ENCODE measurements around the gene PLCB1.

The PLCB1 gene

GRCh38 chr20:8540466-8540865 is 408.4 kb downstream of the PLCB1 start:
- ChIA-PET CTCF (interaction anchor here (1.5 kb wide), 1 partner anchor 24 kb away, joined by 3 read pairs; no protein-coding TSS in a partner anchor), POLR2A (no interaction called here)
- Histone ChIP-seq H3K9me3 (ENCODE audit: control extremely low read depth in 1 of 5, control insufficient read depth in 4 of 5, insufficient read depth in 2 of 5, low read depth in 1 of 5, low read length in 4 of 5) (no peaks in the 10 kb centered on the region), H3K27ac (ENCODE audit: insufficient read depth in 1 of 2, low read depth in 1 of 2, low read length in 2 of 2, poor library complexity in 1 of 2, severe bottlenecking in 2 of 2) (no peak overlapping the region), H3K27me3 (replicated peaks in 2 of 5; ENCODE audit: control insufficient read depth in 4 of 5, insufficient read depth in 5 of 5, low read length in 4 of 5) (no peaks in the 10 kb centered on the region), H3K36me3 (ENCODE audit: control insufficient read depth in 4 of 4, insufficient read depth in 4 of 4, low read length in 3 of 4) (no peaks in the 10 kb centered on the region), H3K4me1 (ENCODE audit: control extremely low read depth in 1 of 4, control insufficient read depth in 4 of 4, insufficient read depth in 4 of 4, low read length in 3 of 4) (peaks cover 0 to 14% (median 6%) of the 10 kb centered on the region in 4 experiments), H3K4me3 (ENCODE audit: control insufficient read depth in 1 of 7, extremely low read depth in 1 of 7, insufficient read depth in 4 of 7, low read depth in 2 of 7, low read length in 6 of 7) (no peak overlapping the region)
- no peak for DNase-seq

- POLR2A ChIA-PET = no interaction called here
- CTCF ChIA-PET = interaction anchor here (1.9 kb wide), 1 partner anchor 180 kb away, joined by 6 read pairs; no protein-coding TSS in a partner anchor
- Histone ChIP-seq H3K27ac (ENCODE audit: insufficient read depth in 1 of 2, low read depth in 1 of 2, low read length in 2 of 2, poor library complexity in 1 of 2, severe bottlenecking in 2 of 2) (no peak overlapping the region), H3K27me3 (replicated peaks in 2 of 5; ENCODE audit: control insufficient read depth in 4 of 5, insufficient read depth in 5 of 5, low read length in 4 of 5) (no peaks in the 10 kb centered on the region), H3K36me3 (ENCODE audit: control insufficient read depth in 4 of 4, insufficient read depth in 4 of 4, low read length in 3 of 4) (no peaks in the 10 kb centered on the region), H3K4me3 (ENCODE audit: control insufficient read depth in 1 of 7, extremely low read depth in 1 of 7, insufficient read depth in 4 of 7, low read depth in 2 of 7, low read length in 6 of 7) (peak overlapping the region in 1 of 7 experiments; percentile 11), H3K9me3 (ENCODE audit: control extremely low read depth in 1 of 5, control insufficient read depth in 4 of 5, insufficient read depth in 2 of 5, low read depth in 1 of 5, low read length in 4 of 5) (no peaks in the 10 kb centered on the region), H3K4me1 (ENCODE audit: control extremely low read depth in 1 of 4, control insufficient read depth in 4 of 4, insufficient read depth in 4 of 4, low read length in 3 of 4) (peaks cover 0 to 14% (median 6%) of the 10 kb centered on the region in 4 experiments)
- DNase-seq = no peak
- 67% methylated on average over 8 of the region's 9 CpGs for WGBS (ENCODE audit: insufficient coverage)
These were observed 410.0 kb downstream of the PLCB1 start for GRCh38 chr20:8542110-8542486.

- no peaks in the 10 kb centered on the region for H3K27me3 ChIP-seq (replicated peaks in 2 of 5; ENCODE audit: control insufficient read depth in 4 of 5, insufficient read depth in 5 of 5, low read length in 4 of 5)
- DNase-seq = no peak
- H3K4me3 ChIP-seq (ENCODE audit: control insufficient read depth in 1 of 7, extremely low read depth in 1 of 7, insufficient read depth in 4 of 7, low read depth in 2 of 7, low read length in 6 of 7) = no peak overlapping the region
- ChIA-PET POLR2A (no interaction called here), CTCF (interaction anchor here (1.4 kb wide), 1 partner anchor 13 kb away, joined by 4 read pairs; no protein-coding TSS in a partner anchor)
- no peaks in the 10 kb centered on the region for H3K36me3 ChIP-seq (ENCODE audit: control insufficient read depth in 4 of 4, insufficient read depth in 4 of 4, low read length in 3 of 4)
- whole genome bisulfite sequencing (ENCODE audit: insufficient coverage) = 97% methylated on average over 3 of the region's 3 CpGs
- H3K4me1 ChIP-seq (ENCODE audit: control extremely low read depth in 1 of 4, control insufficient read depth in 4 of 4, insufficient read depth in 4 of 4, low read length in 3 of 4) = peaks cover 0 to 14% (median 6%) of the 10 kb centered on the region in 4 experiments
- H3K9me3 ChIP-seq (ENCODE audit: control extremely low read depth in 1 of 5, control insufficient read depth in 4 of 5, insufficient read depth in 2 of 5, low read depth in 1 of 5, low read length in 4 of 5) = no peaks in the 10 kb centered on the region
- H3K27ac ChIP-seq (ENCODE audit: insufficient read depth in 1 of 2, low read depth in 1 of 2, low read length in 2 of 2, poor library complexity in 1 of 2, severe bottlenecking in 2 of 2) = no peak overlapping the region
These were observed 413.1 kb downstream of the PLCB1 start for GRCh38 chr20:8545212-8545611.

- no peak overlapping the region for H3K4me3 ChIP-seq (ENCODE audit: control insufficient read depth in 1 of 7, extremely low read depth in 1 of 7, insufficient read depth in 4 of 7, low read depth in 2 of 7, low read length in 6 of 7)
- no peak overlapping the region for H3K27ac ChIP-seq (ENCODE audit: insufficient read depth in 1 of 2, low read depth in 1 of 2, low read length in 2 of 2, poor library complexity in 1 of 2, severe bottlenecking in 2 of 2)
- H3K27me3 ChIP-seq (replicated peaks in 2 of 5; ENCODE audit: control insufficient read depth in 4 of 5, insufficient read depth in 5 of 5, low read length in 4 of 5) = no peaks in the 10 kb centered on the region
- 86% methylated on average over 5 of the region's 6 CpGs for WGBS (ENCODE audit: insufficient coverage)
- DNase-seq = no peak
- CTCF ChIA-PET = interaction anchor here (0.8 kb wide), 1 partner anchor 157 kb away, joined by 4 read pairs; no protein-coding TSS in a partner anchor
- POLR2A ChIA-PET = no interaction called here
- H3K9me3 ChIP-seq (ENCODE audit: control extremely low read depth in 1 of 5, control insufficient read depth in 4 of 5, insufficient read depth in 2 of 5, low read depth in 1 of 5, low read length in 4 of 5) = no peaks in the 10 kb centered on the region
- peaks cover 0 to 7% (median 3%) of the 10 kb centered on the region in 4 experiments for H3K4me1 ChIP-seq (ENCODE audit: control extremely low read depth in 1 of 4, control insufficient read depth in 4 of 4, insufficient read depth in 4 of 4, low read length in 3 of 4)
- H3K36me3 ChIP-seq (ENCODE audit: control insufficient read depth in 4 of 4, insufficient read depth in 4 of 4, low read length in 3 of 4) = no peaks in the 10 kb centered on the region
These were observed 415.1 kb downstream of the PLCB1 start for GRCh38 chr20:8547035-8547650.

GRCh38 chr20:8547968-8548588 is 416.0 kb downstream of the PLCB1 start:
- Histone ChIP-seq H3K27me3 (replicated peaks in 2 of 5; ENCODE audit: control insufficient read depth in 4 of 5, insufficient read depth in 5 of 5, low read length in 4 of 5) (no peaks in the 10 kb centered on the region), H3K9me3 (ENCODE audit: control extremely low read depth in 1 of 5, control insufficient read depth in 4 of 5, insufficient read depth in 2 of 5, low read depth in 1 of 5, low read length in 4 of 5) (no peaks in the 10 kb centered on the region), H3K27ac (ENCODE audit: insufficient read depth in 1 of 2, low read depth in 1 of 2, low read length in 2 of 2, poor library complexity in 1 of 2, severe bottlenecking in 2 of 2) (no peak overlapping the region), H3K4me3 (ENCODE audit: control insufficient read depth in 1 of 7, extremely low read depth in 1 of 7, insufficient read depth in 4 of 7, low read depth in 2 of 7, low read length in 6 of 7) (no peak overlapping the region), H3K36me3 (ENCODE audit: control insufficient read depth in 4 of 4, insufficient read depth in 4 of 4, low read length in 3 of 4) (no peaks in the 10 kb centered on the region), H3K4me1 (ENCODE audit: control extremely low read depth in 1 of 4, control insufficient read depth in 4 of 4, insufficient read depth in 4 of 4, low read length in 3 of 4) (no peaks in the 10 kb centered on the region)
- ChIA-PET POLR2A (no interaction called here), CTCF (interaction anchor here (1.5 kb wide), 1 partner anchor 570 kb away, joined by 3 read pairs; no protein-coding TSS in a partner anchor)
- WGBS (ENCODE audit: insufficient coverage) = 100% methylated on average over 1 of the region's 1 CpG
- DNase-seq = no peak

GRCh38 chr20:8549192-8549591 is 417.1 kb downstream of the PLCB1 start:
- no peaks in the 10 kb centered on the region for H3K27me3 ChIP-seq (replicated peaks in 2 of 5; ENCODE audit: control insufficient read depth in 4 of 5, insufficient read depth in 5 of 5, low read length in 4 of 5)
- no peak overlapping the region for H3K4me3 ChIP-seq (ENCODE audit: control insufficient read depth in 1 of 7, extremely low read depth in 1 of 7, insufficient read depth in 4 of 7, low read depth in 2 of 7, low read length in 6 of 7)
- H3K36me3 ChIP-seq (ENCODE audit: control insufficient read depth in 4 of 4, insufficient read depth in 4 of 4, low read length in 3 of 4) = no peaks in the 10 kb centered on the region
- H3K27ac ChIP-seq (ENCODE audit: insufficient read depth in 1 of 2, low read depth in 1 of 2, low read length in 2 of 2, poor library complexity in 1 of 2, severe bottlenecking in 2 of 2) = no peak overlapping the region
- ChIA-PET POLR2A (no interaction called here), CTCF (interaction anchor here (1.5 kb wide), 1 partner anchor 571 kb away, joined by 3 read pairs; no protein-coding TSS in a partner anchor)
- no peaks in the 10 kb centered on the region for H3K4me1 ChIP-seq (ENCODE audit: control extremely low read depth in 1 of 4, control insufficient read depth in 4 of 4, insufficient read depth in 4 of 4, low read length in 3 of 4)
- WGBS (ENCODE audit: insufficient coverage) = 100% methylated on average over 3 of the region's 3 CpGs
- H3K9me3 ChIP-seq (ENCODE audit: control extremely low read depth in 1 of 5, control insufficient read depth in 4 of 5, insufficient read depth in 2 of 5, low read depth in 1 of 5, low read length in 4 of 5) = peaks cover 0 to 7% (median 0%) of the 10 kb centered on the region in 5 experiments
- DNase-seq = no peak

GRCh38 chr20:8557711-8558110 is 425.6 kb downstream of the PLCB1 start:
- H3K4me1 ChIP-seq (ENCODE audit: control extremely low read depth in 1 of 4, control insufficient read depth in 4 of 4, insufficient read depth in 4 of 4, low read length in 3 of 4) = no peaks in the 10 kb centered on the region
- DNase-seq = no peak
- POLR2A ChIA-PET = no interaction called here
- no peak overlapping the region for H3K4me3 ChIP-seq (ENCODE audit: control insufficient read depth in 1 of 7, extremely low read depth in 1 of 7, insufficient read depth in 4 of 7, low read depth in 2 of 7, low read length in 6 of 7)
- peaks cover 0 to 2% (median 0%) of the 10 kb centered on the region in 4 experiments for H3K36me3 ChIP-seq (ENCODE audit: control insufficient read depth in 4 of 4, insufficient read depth in 4 of 4, low read length in 3 of 4)
- CTCF ChIA-PET = no interaction called here
- H3K9me3 ChIP-seq (ENCODE audit: control extremely low read depth in 1 of 5, control insufficient read depth in 4 of 5, insufficient read depth in 2 of 5, low read depth in 1 of 5, low read length in 4 of 5) = peaks cover 3 to 41% (median 12%) of the 10 kb centered on the region in 5 experiments
- no peaks in the 10 kb centered on the region for H3K27me3 ChIP-seq (replicated peaks in 2 of 5; ENCODE audit: control insufficient read depth in 4 of 5, insufficient read depth in 5 of 5, low read length in 4 of 5)
- WGBS (ENCODE audit: insufficient coverage) = no CpG with 5 or more reads among the region's 1 CpG
- H3K27ac ChIP-seq (ENCODE audit: insufficient read depth in 1 of 2, low read depth in 1 of 2, low read length in 2 of 2, poor library complexity in 1 of 2, severe bottlenecking in 2 of 2) = no peak overlapping the region

Measured in common myeloid progenitor, CD34-positive (primary cell).